OCI-M1 (cell line): ENCODE results near the gene MRM1.

Experiments used
- DNase-seq: peaks from one replicate; lab custom pipeline; 2025; lab: John Stamatoyannopoulos, UW

Gene MRM1

DNA sequence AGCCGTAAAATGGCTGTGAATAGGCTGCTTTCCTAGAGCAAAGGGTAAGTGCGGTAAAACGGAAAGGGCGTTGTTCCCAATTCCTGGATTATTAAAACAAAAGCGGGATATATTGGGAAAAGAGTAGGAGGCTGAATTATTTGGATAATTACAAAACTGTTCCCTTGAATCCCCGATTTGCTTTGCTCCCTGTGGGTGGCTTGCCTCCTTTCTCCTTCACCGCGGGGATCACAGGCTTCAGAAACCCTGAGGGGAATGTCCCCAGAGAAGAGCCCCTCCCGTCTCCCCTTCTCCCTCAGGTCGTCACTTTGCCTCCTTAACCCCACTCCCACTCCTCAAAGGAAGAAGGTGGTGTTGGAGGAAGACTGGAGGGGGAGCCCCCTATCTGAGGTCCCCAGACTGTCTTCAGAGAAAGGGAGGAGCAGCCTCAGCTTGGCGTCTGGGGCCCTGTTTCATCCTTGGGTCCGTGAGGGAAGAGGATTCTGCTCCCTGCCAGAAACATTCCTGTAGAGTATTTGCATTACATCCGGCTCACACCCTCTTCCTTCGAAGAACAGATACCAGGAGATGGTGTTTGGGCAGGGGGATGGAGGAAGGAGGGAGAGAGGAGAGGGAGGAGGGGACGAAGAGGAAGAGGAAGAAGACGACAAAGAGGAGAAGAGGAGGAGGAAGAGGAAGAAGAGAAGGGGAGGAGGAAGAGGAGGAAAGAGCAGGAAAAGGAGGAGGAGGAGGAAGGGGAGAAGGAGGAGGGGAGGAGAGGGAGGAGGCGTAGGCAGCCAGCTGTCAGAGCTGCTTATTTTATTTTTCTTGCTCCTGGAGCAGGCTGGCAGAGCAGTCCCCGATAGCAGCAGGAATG is 31.8 kb downstream of the MRM1 start:
- no peak for DNase-seq

- no peak for DNase-seq
Observed at GRCh38 chr17:36640346-36640745, 39.0 kb downstream of the MRM1 start.

GRCh38 chr17:36640836-36641235 is 39.5 kb downstream of the MRM1 start:
- no peak for DNase-seq

DNA sequence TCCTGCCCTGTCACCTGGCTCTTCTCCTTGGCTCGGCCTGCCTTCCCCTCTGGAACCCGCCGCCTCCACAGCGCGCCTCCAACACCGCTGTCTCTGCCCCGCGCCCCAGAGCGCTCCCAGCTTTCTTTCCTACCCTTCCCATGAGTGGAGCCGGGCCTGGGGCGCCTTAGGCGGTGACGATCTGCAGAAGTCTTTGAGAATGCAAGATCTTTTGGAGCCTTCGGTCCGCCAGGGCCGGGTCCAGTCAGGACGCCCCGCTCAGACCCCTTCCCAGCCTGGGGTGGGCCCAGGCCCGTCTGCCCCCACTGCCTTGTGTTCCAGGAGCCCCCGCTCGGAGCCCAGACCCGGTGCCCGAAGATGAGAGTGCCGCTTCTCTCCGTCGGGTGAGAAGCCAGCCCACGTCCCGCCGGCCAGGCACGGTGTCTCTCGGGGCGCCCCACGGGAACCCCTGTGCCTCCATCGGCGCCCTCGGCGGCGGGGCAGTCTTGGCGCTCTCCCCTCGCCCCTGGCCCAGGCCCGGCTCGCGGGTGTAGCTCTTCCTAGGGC is 40.0 kb downstream of the MRM1 start:
- no peak for DNase-seq

- no peak for DNase-seq
Observed at GRCh38 chr17:36641877-36642845, 40.8 kb downstream of the MRM1 start.

DNA sequence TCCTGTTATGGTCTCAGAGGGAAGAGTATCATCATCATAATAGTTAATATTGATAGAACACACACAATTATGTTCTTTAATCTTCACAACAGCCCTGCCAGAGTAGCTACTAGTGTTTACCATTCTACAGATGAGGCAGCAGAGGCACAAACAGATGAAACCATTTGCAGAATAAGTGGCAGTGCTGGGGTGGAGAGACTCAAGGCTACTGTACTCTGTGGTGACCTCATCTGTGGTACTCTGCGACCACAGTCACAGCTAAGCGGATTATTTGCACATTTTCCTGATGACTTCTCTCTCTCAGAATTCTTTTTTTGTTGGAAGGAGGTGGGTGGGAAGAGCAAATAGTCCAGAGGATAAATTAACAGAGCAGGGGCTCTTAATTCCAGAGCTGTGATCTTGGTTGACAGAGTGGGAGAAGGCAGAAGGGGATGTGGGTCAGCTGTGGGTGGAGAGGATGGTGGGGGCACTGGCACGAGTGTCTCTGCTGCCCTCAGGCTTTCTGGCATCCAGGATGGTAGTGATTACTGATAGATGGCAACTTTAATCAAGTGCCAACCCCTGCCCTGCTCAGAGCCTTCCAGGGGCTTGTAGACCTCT is 41.8 kb downstream of the MRM1 start:
- no peak for DNase-seq

GRCh38 chr17:36645422-36645821 is 44.0 kb downstream of the MRM1 start:
- DNase-seq = no peak

DNA sequence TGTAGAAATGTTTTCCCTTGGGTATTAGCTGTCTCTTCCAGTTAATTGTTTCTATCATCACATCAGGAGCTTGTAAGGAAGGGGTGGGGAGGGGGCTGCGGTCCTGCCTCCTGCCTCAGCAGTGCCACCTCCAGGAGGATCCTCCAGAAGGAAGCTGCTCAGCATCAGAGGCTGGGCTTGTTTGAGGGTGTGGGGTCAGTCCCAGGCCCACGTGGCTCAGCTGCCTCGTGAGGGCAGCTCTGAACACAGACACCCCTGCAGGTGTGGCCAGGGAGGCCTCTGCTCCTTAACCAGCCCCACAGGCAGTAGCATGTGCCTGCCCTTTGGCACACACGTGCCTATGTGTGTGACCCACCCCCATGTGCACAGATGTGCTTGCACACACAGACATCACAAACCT is 46.3 kb downstream of the MRM1 start:
- DNase-seq = no peak

- DNase-seq = no peak
Observed at GRCh38 chr17:36650096-36650775, 48.9 kb downstream of the MRM1 start.

DNA sequence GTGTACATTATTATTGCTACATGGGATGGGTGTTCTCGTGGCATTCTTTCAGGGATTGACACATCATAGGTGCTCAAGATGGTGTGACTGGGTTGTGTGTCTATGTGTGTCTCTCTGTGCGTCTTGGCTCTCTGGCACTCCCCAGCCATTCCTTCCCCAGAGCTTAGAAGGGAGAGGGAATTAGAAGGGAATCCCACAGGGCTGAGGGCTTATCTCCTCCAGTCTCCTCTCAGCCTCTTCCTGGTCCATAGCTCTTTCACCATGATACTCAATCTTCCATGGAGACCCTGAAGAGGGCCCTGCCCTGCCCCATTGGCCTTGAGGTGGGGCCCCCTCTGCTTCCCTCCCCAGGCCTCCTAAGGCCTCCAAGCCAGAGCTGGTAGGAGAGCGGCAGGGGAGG is 52.0 kb downstream of the MRM1 start:
- DNase-seq = no peak

DNA sequence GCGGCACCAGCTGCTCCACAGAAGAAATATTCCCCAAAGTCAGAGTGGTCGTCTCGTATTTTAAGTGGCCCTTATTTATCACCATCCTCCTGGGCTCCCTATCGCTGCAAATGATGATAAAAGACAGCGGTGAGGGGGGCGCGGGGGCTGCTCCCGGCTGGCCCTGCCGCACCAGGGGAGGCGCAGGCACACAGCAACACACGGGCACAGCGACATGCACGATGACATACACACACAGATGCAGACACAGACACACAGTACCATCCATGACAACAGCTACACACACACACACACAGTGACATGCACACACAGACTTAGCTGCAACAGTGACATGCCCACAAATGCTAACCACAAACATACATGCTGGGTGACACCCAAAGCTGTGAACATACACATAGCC is 52.5 kb downstream of the MRM1 start:
- DNase-seq = no peak

DNA sequence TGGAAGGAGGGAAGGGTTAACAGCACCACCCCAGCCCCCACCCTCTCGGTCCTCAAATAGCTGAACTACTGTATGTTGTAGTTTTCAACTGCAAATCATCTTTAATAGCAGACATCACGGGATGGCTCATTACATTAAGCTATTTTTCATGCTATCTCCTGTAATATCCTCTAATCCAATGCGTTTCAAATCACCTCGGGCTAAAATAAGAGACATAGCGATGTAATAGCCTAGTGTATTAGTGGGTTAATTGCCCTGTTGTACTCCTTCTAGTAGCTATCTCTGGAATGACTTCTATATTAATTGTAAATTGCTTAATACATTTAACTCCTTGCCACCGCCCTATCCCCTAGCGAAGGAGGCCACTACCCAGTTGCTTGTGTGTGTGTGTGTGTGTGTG is 54.3 kb downstream of the MRM1 start:
- DNase-seq = no peak

GRCh38 chr17:36657390-36657762 is 56.0 kb downstream of the MRM1 start:
- DNase-seq = no peak

DNA sequence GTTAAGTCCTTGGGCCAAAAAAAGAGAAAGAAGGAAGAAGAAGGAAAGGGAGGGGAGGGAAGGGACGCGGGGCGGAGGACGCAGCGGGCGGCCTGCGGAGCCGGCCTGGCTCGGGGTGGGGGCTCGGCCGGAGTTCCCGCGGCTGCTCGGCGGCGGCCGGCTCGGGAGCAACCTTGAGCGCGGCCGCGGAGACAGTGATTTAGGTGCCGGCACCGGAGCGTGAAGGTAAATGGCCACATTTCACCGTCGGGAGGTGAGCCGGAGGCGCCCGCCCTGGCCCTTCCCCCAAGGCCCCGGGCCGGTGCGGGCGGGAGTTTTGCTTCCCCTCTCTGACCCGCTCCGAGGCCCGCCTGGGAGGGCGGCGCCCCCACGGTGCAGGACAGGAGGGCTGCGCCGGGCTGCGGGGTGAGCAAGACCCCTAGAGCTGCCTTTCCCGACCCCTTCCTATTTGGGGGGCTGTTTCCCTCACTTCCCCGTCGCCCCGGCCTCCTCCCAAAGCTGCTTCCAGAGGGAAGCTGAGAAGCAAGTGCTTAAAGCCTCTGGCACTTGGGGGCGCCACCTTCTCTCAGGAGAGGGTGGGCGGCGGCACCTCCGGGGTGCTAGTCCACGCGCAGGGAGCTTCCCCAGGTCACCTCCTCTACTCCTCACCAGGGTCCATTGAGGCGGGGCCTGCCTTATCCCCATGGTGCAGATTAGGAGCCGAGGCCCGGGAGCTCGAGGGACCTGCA is 56.5 kb downstream of the MRM1 start:
- DNase-seq = no peak
